Breast epithelium (tissue), 3 donors: ENCODE data around the gene SIX5.

Source experiments
- CTCF ChIP-seq, 3 donors: fragments of 450-650 bp; IDR thresholded peaks; one replicate each; pipeline ENCODE4 v1.5.1; 2016 to 2017; ENCODE audit warnings: antibody characterized with exemption in 3 of 3, mild to moderate bottlenecking in 3 of 3, moderate library complexity in 3 of 3
- POLR2AphosphoS5 ChIP-seq, 3 donors: sonication (generic); formaldehyde crosslinking; IDR thresholded peaks; one replicate each; pipeline ENCODE4 v1.6.1; 2017; ENCODE audit warnings: antibody characterized with exemption in 3 of 3

GRCh38 chr19:45766296-45766868 is 2.7 kb downstream of the SIX5 start:
- TF ChIP-seq CTCF (IDR thresholded peaks at IDR 0.05) (no peak), POLR2AphosphoS5 (IDR thresholded peaks at IDR 0.05) (no peak)
